Measurements from ENCODE around the gene EMC9. TPM values are rescaled to one million over a fixed set of nuclear protein-coding genes. Genes with fewer than 3 reads are reported as not detected.
A peak's percentile ranks its signal among the peaks of the same experiment; 100 is the strongest.

Gene EMC9
- polyA plus RNA-seq, 1 experiment, result 13.3 TPM

- H3K27me3 ChIP-seq (ENCODE audit: control insufficient read depth, insufficient read depth, low read length), result no peaks in the 10 kb centered on the region
- ChIA-PET POLR2A (no interaction called here), CTCF (interaction anchor here (0.8 kb wide), 1 partner anchor 11 kb away, joined by 3 read pairs; no protein-coding TSS in a partner anchor)
- H3K36me3 ChIP-seq (ENCODE audit: control insufficient read depth, insufficient read depth, low read length), result peaks cover 19% of the 10 kb centered on the region
- TF ChIP-seq CTCF (IDR thresholded peaks at IDR 0.05; ENCODE audit: insufficient read depth, low read depth, low read length), result no peak
- no peak overlapping the region for H3K4me3 ChIP-seq (ENCODE audit: low read depth, low read length)
- DNase-seq (ENCODE audit: low read depth), result no peak
These were observed 21.7 kb downstream of the EMC9 start for GRCh38 chr14:24119691-24120090.

DNA sequence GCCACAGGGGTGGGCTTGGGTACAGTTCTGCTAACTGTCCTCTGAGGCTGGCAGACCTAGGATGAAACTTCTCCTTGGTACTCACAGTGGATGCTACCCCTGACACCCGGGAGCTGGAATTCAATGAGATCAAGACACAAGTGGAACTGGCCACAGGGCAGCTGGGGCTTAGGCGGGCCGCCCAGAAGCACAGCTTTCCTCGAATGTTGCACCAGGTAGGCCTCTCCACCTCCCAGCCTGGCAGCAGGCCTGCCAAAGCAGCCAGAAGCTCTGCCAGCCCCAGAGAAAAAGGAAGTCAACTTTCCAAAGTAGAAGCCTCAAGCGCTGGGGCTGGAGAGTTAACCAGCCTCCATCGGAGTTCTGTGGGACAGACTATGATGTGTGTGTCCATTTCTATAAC lies 24.2 kb downstream of the EMC9 start:
- DNase-seq (ENCODE audit: low read depth), result no peak
- ChIA-PET CTCF (interaction anchor here (0.9 to 2.5 kb wide), 5 partner anchors 8 to 59 kb away, joined by 3 to 7 read pairs (median 4); partner anchors contain the start of genes IRF9 and PSME1), POLR2A (no interaction called here)
- TF ChIP-seq CTCF (IDR thresholded peaks at IDR 0.05; ENCODE audit: insufficient read depth, low read depth, low read length), result no peak
- H3K27me3 ChIP-seq (ENCODE audit: control insufficient read depth, insufficient read depth, low read length), result no peaks in the 10 kb centered on the region
- H3K4me3 ChIP-seq (ENCODE audit: low read depth, low read length), result no peak overlapping the region
- peaks cover 18% of the 10 kb centered on the region for H3K36me3 ChIP-seq (ENCODE audit: control insufficient read depth, insufficient read depth, low read length)

GRCh38 chr14:24116128-24116814 lies 25.1 kb downstream of the EMC9 start:
- peaks cover 14% of the 10 kb centered on the region for H3K36me3 ChIP-seq (ENCODE audit: control insufficient read depth, insufficient read depth, low read length)
- no peak overlapping the region for H3K4me3 ChIP-seq (ENCODE audit: low read depth, low read length)
- TF ChIP-seq CTCF (IDR thresholded peaks at IDR 0.05; ENCODE audit: insufficient read depth, low read depth, low read length), result no peak
- ChIA-PET POLR2A (no interaction called here), CTCF (interaction anchor here (1.4 to 2.6 kb wide), 3 partner anchors 8 to 44 kb away, joined by 4 to 15 read pairs (median 7); partner anchors contain the start of gene IRF9)
- no peak for DNase-seq (ENCODE audit: low read depth)
- H3K27me3 ChIP-seq (ENCODE audit: control insufficient read depth, insufficient read depth, low read length), result no peaks in the 10 kb centered on the region

- ChIA-PET CTCF (interaction anchor here (1.0 to 2.6 kb wide), 5 partner anchors 45 to 316 kb away, joined by 3 to 15 read pairs (median 7); partner anchors contain the start of gene IRF9), POLR2A (interaction anchor here (0.6 to 1.2 kb wide), 3 partner anchors 20 to 31 kb away, joined by 4 to 6 read pairs (median 5); partner anchors contain the start of genes PCK2, PSME1, PSME2 and RNF31)
- Histone ChIP-seq H3K36me3 (ENCODE audit: control insufficient read depth, insufficient read depth, low read length) (peaks cover 12% of the 10 kb centered on the region), H3K4me3 (ENCODE audit: low read depth, low read length) (peak overlapping the region; percentile 70), H3K27me3 (ENCODE audit: control insufficient read depth, insufficient read depth, low read length) (no peaks in the 10 kb centered on the region)
- TF ChIP-seq CTCF (IDR thresholded peaks at IDR 0.05; ENCODE audit: insufficient read depth, low read depth, low read length), result no peak
- no peak for DNase-seq (ENCODE audit: low read depth)
These were observed 25.8 kb downstream of the EMC9 start for GRCh38 chr14:24115422-24116127.

All from BJ (cell line).